ENCODE data around the gene VAC14. TPM values are rescaled to one million over a fixed set of nuclear protein-coding genes. Genes with fewer than 3 reads are reported as not detected.
"Not testable (repeated sequence)": the region's sequence is repeated elsewhere in the genome, so short reads cannot be mapped to it uniquely, and the experiment has no call there.

The VAC14 gene
- 10 to 100 TPM; 45.9 to 50.3 TPM for total RNA-seq
- 43.4 TPM for polyA plus RNA-seq

DNA sequence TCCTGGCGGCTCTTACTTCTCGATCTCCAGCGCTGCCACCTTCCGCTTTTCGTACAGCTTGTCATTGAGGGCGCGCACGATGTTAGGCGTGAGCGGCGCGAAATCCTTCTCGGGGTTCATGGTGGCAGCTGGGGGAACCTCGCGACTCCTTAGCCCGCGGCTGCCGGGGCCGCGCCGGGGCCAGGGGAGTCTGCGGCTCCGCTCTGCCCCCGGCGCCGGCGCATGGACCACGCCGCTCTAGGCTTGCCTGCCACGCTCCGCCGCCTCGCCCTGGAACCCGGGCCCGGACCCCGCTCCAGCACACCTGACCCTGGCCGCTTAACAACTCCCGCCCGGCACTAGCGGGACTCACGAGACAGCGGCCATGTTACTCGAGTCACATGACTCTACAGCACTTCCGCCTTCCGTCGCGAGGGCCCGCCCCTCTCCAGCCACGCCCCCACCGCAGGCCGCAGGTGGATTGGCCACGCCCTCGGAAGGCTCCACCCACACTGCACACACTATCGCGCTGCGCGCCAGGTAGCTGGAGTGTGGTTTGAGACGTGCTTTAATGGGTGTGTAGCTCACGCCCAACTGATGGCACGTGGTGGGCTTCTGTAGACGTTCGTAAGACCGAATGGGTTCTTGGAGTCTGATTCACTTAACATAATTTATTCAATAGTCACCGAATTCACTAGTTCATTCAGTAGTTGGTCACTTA, at the start of gene VAC14:
Gene VAC14 (minus strand): TSS at position 378 of the 700 bp plus-strand sequence. CDS start 258 bp downstream, at position 120.
- no peaks in the 10 kb centered on the region for H3K36me3 ChIP-seq (ENCODE audit: insufficient read depth, low read length)
- ChIA-PET POLR2A (interaction anchor here (0.9 kb wide), 1 partner anchor 11 kb away, joined by 4 read pairs; no protein-coding TSS in a partner anchor), CTCF (interaction anchor here (0.9 kb wide), 1 partner anchor 8 kb away, joined by 3 read pairs; no protein-coding TSS in a partner anchor)
- H3K27ac ChIP-seq (ENCODE audit: low read depth, low read length) = peak within 1 kb of the TSS; percentile 64
- Mint-ChIP-seq H3K36me3 (peaks cover 0 to 22% (median 0%) of the 10 kb centered on the region in 3 donors), H3K4me1 (peaks cover 30 to 51% (median 46%) of the 10 kb centered on the region in 3 donors), H3K27ac (peak within 1 kb of the TSS; percentile 76 to 94 (median 93)), H3K27me3 (no peaks in the 10 kb centered on the region), H3K4me3 (peak within 1 kb of the TSS; percentile 89 to 95 (median 93)), H3K9me3 (peaks cover 0 to 4% (median 0%) of the 10 kb centered on the region in 5 donors)
- H3K9me3 ChIP-seq (ENCODE audit: low read length) = no peaks in the 10 kb centered on the region
- peak within 1 kb of the TSS; percentile 80 for H3K4me3 ChIP-seq (ENCODE audit: low read length)
- no peaks in the 10 kb centered on the region for H3K27me3 ChIP-seq (ENCODE audit: insufficient read depth, low read length, poor library complexity, severe bottlenecking)
- DNase-seq = peak; percentile 95 to 98 (median 97)
- H3K4me1 ChIP-seq (ENCODE audit: insufficient read depth, low read length) = peaks cover 19% of the 10 kb centered on the region

DNA sequence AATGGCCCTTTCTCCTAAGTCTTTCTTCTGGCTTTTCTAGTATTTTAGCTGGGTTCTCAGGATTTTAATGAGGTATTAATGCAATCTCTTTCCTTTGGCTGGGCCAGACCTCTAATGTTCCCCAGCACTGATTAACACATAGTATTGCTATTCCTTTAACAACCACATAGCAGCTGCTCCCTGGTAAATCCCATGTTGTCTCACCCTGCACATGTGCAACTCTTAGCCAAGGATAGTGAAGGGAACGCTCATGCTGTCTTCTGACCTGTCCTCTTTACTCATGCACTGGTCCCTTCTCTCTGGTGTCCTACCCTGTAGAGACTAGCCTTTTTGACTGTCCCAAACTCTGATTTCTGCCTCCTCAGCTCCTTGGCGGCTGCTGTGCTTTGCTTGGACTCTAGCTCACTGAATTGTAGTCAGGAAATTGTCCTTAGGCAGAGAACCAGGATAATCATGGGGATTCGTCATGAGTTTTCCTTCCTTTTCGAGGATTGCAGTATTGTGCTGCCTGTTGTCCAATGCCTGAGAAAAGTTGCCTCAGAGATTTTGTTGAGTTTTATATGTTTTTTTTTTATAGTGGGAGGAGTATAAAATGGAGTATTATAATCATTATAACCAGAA, 22.6 kb upstream of the VAC14 start:
- not testable (repeated sequence) for H3K9me3 Mint-ChIP-seq

DNA sequence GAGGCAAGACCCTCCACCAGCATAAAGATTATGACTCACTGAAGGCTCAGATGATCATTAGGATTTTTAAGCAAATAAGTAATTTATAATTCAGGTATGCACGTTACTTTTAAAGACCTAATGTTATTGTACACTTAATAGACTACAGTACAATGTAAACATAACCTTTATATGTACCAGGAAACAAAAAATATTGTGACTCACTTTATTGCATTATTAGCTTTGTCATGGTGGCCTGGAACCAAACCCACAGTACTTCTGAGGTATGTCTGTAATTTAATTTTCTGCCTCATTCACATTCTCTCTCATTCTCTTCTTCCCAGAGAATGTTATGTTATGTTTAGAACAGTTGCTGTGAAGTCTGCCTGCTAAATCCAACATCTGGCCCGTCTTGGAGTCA, 21.8 kb upstream of the VAC14 start:
- H3K4me1 ChIP-seq (ENCODE audit: insufficient read depth, low read length); H3K36me3 Mint-ChIP-seq; H3K4me3 Mint-ChIP-seq; H3K27me3 Mint-ChIP-seq; H3K27ac ChIP-seq (ENCODE audit: low read depth, low read length); DNase-seq; CTCF ChIA-PET; H3K4me3 ChIP-seq (ENCODE audit: low read length); H3K9me3 ChIP-seq (ENCODE audit: low read length); H3K36me3 ChIP-seq (ENCODE audit: insufficient read depth, low read length); H3K9me3 Mint-ChIP-seq; POLR2A ChIA-PET; H3K27me3 ChIP-seq (ENCODE audit: insufficient read depth, low read length, poor library complexity, severe bottlenecking); H3K4me1 Mint-ChIP-seq; H3K27ac Mint-ChIP-seq: not testable (repeated sequence)

More for the DNA sequence above, 22.6 kb upstream of the VAC14 start:
- H3K36me3 Mint-ChIP-seq; CTCF ChIA-PET; H3K27me3 Mint-ChIP-seq; H3K27me3 ChIP-seq (ENCODE audit: insufficient read depth, low read length, poor library complexity, severe bottlenecking); H3K36me3 ChIP-seq (ENCODE audit: insufficient read depth, low read length); H3K4me3 ChIP-seq (ENCODE audit: low read length); POLR2A ChIA-PET; H3K27ac Mint-ChIP-seq; H3K4me1 Mint-ChIP-seq; H3K4me3 Mint-ChIP-seq; DNase-seq; H3K9me3 ChIP-seq (ENCODE audit: low read length); H3K4me1 ChIP-seq (ENCODE audit: insufficient read depth, low read length); H3K27ac ChIP-seq (ENCODE audit: low read depth, low read length): not testable (repeated sequence)

DNA sequence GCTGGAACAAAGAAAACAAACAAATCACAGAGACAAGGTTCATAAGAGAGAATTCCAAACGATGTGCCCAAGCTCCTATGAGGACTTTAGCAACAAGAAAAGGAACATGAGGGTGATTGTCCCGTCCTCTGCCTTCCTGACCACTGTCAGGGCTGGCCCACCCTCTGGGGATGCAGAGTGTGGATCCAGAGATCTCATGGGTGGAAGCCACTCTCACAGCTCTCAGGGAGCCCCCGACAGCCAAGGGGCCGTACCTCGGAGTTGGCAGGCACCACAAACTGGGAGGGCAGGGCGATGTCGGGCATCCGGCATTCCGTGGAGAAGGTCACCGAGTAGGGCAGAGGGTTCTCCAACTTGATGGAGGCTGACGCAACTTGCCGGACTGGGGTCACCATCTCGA, 17.1 kb upstream of the VAC14 start:
- DNase-seq, POLR2A ChIA-PET: not testable (repeated sequence)

DNA sequence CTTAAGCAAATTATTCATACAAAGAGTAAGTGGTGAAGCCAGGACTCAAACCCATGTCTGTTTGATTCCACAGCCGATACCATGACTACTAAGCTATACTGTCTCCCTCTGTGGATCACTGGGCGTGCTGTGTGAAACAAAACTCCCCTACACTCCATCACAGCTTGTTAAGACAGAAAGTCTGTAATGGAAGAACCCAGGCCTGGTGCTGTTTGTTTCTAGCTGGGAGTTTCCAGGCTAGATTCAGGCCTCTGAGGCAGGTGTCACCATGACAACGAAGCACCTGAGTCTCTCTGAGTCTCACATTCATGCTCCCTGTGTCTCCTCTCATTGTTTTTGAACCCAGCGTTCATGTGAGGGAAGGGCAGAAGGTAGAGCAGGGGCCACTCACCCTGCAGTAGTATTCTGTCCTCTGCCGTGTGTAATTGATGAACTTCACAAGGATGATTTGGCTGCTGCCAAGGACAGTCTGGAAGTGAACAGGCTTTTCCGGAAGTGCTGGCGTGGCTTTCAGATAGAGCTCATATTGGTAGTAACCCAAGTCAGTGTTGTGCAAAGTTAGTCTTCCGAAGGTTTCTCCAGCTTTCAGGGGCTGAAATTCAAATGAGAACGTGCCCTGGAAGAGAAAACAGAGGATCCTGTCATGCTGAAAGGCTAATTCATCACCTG, 8.6 kb upstream of the VAC14 start:
- H3K4me1 Mint-ChIP-seq = no peaks in the 10 kb centered on the region
- no peaks in the 10 kb centered on the region for H3K4me1 ChIP-seq (ENCODE audit: insufficient read depth, low read length)
- H3K36me3 Mint-ChIP-seq = no peaks in the 10 kb centered on the region
- no peaks in the 10 kb centered on the region for H3K9me3 ChIP-seq (ENCODE audit: low read length)
- no peak overlapping the region for H3K27ac Mint-ChIP-seq
- no peak for DNase-seq
- no peak overlapping the region for H3K27ac ChIP-seq (ENCODE audit: low read depth, low read length)
- H3K9me3 Mint-ChIP-seq = no peaks in the 10 kb centered on the region
- H3K4me3 Mint-ChIP-seq = no peak overlapping the region
- no peak overlapping the region for H3K4me3 ChIP-seq (ENCODE audit: low read length)
- peaks cover 7% of the 10 kb centered on the region for H3K27me3 ChIP-seq (ENCODE audit: insufficient read depth, low read length, poor library complexity, severe bottlenecking)
- POLR2A ChIA-PET = no interaction called here
- H3K27me3 Mint-ChIP-seq = peaks cover 24 to 36% of the 10 kb centered on the region in 2 donors
- CTCF ChIA-PET = interaction anchor here (1.8 kb wide), 1 partner anchor 9 kb away, joined by 3 read pairs; the partner anchor contains the start of gene VAC14
- H3K36me3 ChIP-seq (ENCODE audit: insufficient read depth, low read length) = no peaks in the 10 kb centered on the region

More for the DNA sequence above, 17.1 kb upstream of the VAC14 start:
- H3K36me3 Mint-ChIP-seq; H3K27me3 Mint-ChIP-seq; H3K4me3 ChIP-seq (ENCODE audit: low read length); H3K9me3 ChIP-seq (ENCODE audit: low read length); H3K36me3 ChIP-seq (ENCODE audit: insufficient read depth, low read length); H3K4me1 Mint-ChIP-seq; CTCF ChIA-PET; H3K4me3 Mint-ChIP-seq; H3K27me3 ChIP-seq (ENCODE audit: insufficient read depth, low read length, poor library complexity, severe bottlenecking); H3K27ac Mint-ChIP-seq; H3K4me1 ChIP-seq (ENCODE audit: insufficient read depth, low read length); H3K27ac ChIP-seq (ENCODE audit: low read depth, low read length); H3K9me3 Mint-ChIP-seq: not testable (repeated sequence)

DNA sequence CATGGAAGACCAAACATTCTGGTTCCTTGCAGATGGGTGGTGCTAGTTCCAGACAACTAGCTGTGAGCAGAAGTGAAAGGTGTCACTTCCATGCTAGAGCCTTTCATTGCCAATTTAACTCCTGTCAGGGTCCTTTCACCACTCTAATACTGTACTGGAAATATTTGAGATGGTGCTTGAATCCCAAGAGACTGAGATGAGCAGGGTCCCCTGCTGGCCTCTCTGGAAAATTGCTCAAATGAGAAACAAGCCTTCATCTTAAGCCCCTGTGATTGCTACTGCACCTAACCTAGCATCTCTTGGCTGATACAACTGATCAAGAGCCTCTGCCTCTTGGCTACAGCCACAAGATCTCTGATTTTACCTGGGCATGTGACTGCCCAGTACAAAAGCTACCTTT, 7.4 kb upstream of the VAC14 start:
- no peak for DNase-seq
- Histone ChIP-seq H3K4me3 (ENCODE audit: low read length) (no peak overlapping the region), H3K27me3 (ENCODE audit: insufficient read depth, low read length, poor library complexity, severe bottlenecking) (peaks cover 7% of the 10 kb centered on the region), H3K9me3 (ENCODE audit: low read length) (no peaks in the 10 kb centered on the region), H3K36me3 (ENCODE audit: insufficient read depth, low read length) (no peaks in the 10 kb centered on the region), H3K27ac (ENCODE audit: low read depth, low read length) (no peak overlapping the region), H3K4me1 (ENCODE audit: insufficient read depth, low read length) (no peaks in the 10 kb centered on the region)
- no peak overlapping the region for H3K4me3 Mint-ChIP-seq
- no peak overlapping the region for H3K27ac Mint-ChIP-seq
- peaks cover 24 to 36% of the 10 kb centered on the region in 2 donors for H3K27me3 Mint-ChIP-seq
- ChIA-PET CTCF (interaction anchor here (1.8 kb wide), 1 partner anchor 7 kb away, joined by 3 read pairs; the partner anchor contains the start of gene VAC14), POLR2A (no interaction called here)
- no peaks in the 10 kb centered on the region for H3K4me1 Mint-ChIP-seq
- no peaks in the 10 kb centered on the region for H3K36me3 Mint-ChIP-seq
- H3K9me3 Mint-ChIP-seq = peaks cover 0 to 4% (median 0%) of the 10 kb centered on the region in 5 donors

DNA sequence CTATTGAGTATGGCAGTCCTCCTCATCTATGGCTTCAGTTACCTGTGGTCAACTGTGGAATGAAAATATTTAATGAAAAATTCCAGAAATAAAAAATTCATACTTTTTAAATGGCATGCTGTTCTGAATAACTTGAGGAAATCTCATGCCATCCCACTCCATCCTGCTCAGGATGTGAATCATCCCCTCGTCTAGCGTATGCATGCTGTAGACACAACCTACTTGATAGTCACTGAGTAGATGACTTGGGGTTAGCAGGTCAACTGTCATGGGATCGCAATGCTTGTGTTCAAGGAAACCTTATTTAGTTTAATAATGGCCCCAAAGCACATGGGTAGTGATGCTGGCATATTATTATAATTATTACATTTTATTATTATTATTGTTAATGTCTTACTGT, 4.8 kb upstream of the VAC14 start:
- no peaks in the 10 kb centered on the region for H3K36me3 ChIP-seq (ENCODE audit: insufficient read depth, low read length)
- Mint-ChIP-seq H3K4me3 (no peak overlapping the region), H3K9me3 (peaks cover 0 to 4% (median 0%) of the 10 kb centered on the region in 5 donors), H3K27me3 (peaks cover 24 to 36% of the 10 kb centered on the region in 2 donors), H3K36me3 (peaks cover 0 to 2% (median 0%) of the 10 kb centered on the region in 3 donors), H3K4me1 (peaks cover 7 to 12% (median 8%) of the 10 kb centered on the region in 3 donors), H3K27ac (no peak overlapping the region)
- H3K4me1 ChIP-seq (ENCODE audit: insufficient read depth, low read length) = no peaks in the 10 kb centered on the region
- CTCF ChIA-PET = no interaction called here
- H3K4me3 ChIP-seq (ENCODE audit: low read length) = no peak overlapping the region
- H3K27me3 ChIP-seq (ENCODE audit: insufficient read depth, low read length, poor library complexity, severe bottlenecking) = peaks cover 7% of the 10 kb centered on the region
- no peak overlapping the region for H3K27ac ChIP-seq (ENCODE audit: low read depth, low read length)
- H3K9me3 ChIP-seq (ENCODE audit: low read length) = no peaks in the 10 kb centered on the region
- POLR2A ChIA-PET = no interaction called here
- DNase-seq = no peak

DNA sequence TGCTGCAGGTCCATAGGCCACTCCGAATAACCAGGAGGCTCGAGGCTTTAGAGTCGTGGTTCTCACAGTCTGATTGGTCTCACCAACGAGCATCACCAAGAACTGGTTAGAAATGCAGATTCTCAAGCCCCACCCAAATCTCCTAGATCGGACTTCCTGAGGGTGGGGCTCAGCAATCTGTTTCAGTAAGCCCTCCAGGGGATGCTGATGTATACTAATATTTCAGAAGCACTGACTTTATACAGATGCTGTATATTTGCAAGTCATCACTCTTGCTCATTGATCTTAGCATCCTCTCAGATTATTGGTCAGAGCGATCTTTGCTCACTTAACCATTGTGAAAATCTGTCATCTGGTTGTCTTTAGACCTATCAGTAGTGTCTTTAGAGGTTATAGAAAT, 4.4 kb upstream of the VAC14 start:
- H3K4me3 Mint-ChIP-seq = no peak overlapping the region
- Histone ChIP-seq H3K9me3 (ENCODE audit: low read length) (no peaks in the 10 kb centered on the region), H3K27ac (ENCODE audit: low read depth, low read length) (no peak overlapping the region), H3K4me3 (ENCODE audit: low read length) (no peak overlapping the region), H3K36me3 (ENCODE audit: insufficient read depth, low read length) (no peaks in the 10 kb centered on the region), H3K27me3 (ENCODE audit: insufficient read depth, low read length, poor library complexity, severe bottlenecking) (peaks cover 7% of the 10 kb centered on the region), H3K4me1 (ENCODE audit: insufficient read depth, low read length) (peaks cover 3% of the 10 kb centered on the region)
- peaks cover 0 to 4% (median 0%) of the 10 kb centered on the region in 5 donors for H3K9me3 Mint-ChIP-seq
- ChIA-PET CTCF (no interaction called here), POLR2A (no interaction called here)
- H3K36me3 Mint-ChIP-seq = peaks cover 0 to 2% (median 0%) of the 10 kb centered on the region in 3 donors
- H3K27ac Mint-ChIP-seq = no peak overlapping the region
- DNase-seq = no peak
- H3K4me1 Mint-ChIP-seq = peaks cover 11 to 16% (median 12%) of the 10 kb centered on the region in 3 donors
- H3K27me3 Mint-ChIP-seq = peaks cover 22 to 36% of the 10 kb centered on the region in 2 donors
